GM18505 (cell line): ENCODE data around the gene WNT9B.

Experiments used
- ATAC-seq: cut with Tn5 transposase; IDR thresholded peaks from one replicate; pipeline ENCODE4 v1.9.1; 2021; ENCODE audit not compliant: unreplicated experiment
- POLR2A ChIP-seq: IDR thresholded peaks from 4 replicates; pipeline ENCODE4 v1.6.1; 2011; ENCODE audit warnings: borderline replicate concordance; ENCODE audit not compliant: insufficient read depth, insufficient read length; ENCODE audit errors: extremely low read depth

The WNT9B gene

GRCh38 chr17:46875849-46876352 is 24.5 kb downstream of the WNT9B start:
- ATAC-seq: no peak
- no peak for TF ChIP-seq POLR2A

- no peak for ATAC-seq
- TF ChIP-seq POLR2A: no peak
Measured at GRCh38 chr17:46876353-46876887, 25.0 kb downstream of the WNT9B start.

GRCh38 chr17:46876926-46877325 is 25.5 kb downstream of the WNT9B start:
- no peak for TF ChIP-seq POLR2A
- ATAC-seq: no peak

- ATAC-seq: no peak
- TF ChIP-seq POLR2A: no peak
Measured at GRCh38 chr17:46877466-46877865, 26.1 kb downstream of the WNT9B start.

- TF ChIP-seq POLR2A: no peak
- no peak for ATAC-seq
Measured at GRCh38 chr17:46878055-46878454, 26.7 kb downstream of the WNT9B start.

- no peak for TF ChIP-seq POLR2A
- ATAC-seq: no peak
Measured at GRCh38 chr17:46879101-46879500, 27.7 kb downstream of the WNT9B start.

GRCh38 chr17:46881015-46881414 is 29.6 kb downstream of the WNT9B start:
- no peak for ATAC-seq

GRCh38 chr17:46882666-46883065 is 31.3 kb downstream of the WNT9B start:
- ATAC-seq: no peak
- TF ChIP-seq POLR2A: no peak

More at GRCh38 chr17:46881015-46881414, 29.6 kb downstream of the WNT9B start:
- no peak for TF ChIP-seq POLR2A

- ATAC-seq: no peak
- TF ChIP-seq POLR2A: no peak
Measured at GRCh38 chr17:46883871-46884520, 32.6 kb downstream of the WNT9B start.

GRCh38 chr17:46884552-46884951 is 33.2 kb downstream of the WNT9B start:
- ATAC-seq: no peak
- no peak for TF ChIP-seq POLR2A

GRCh38 chr17:46885415-46886309 is 34.3 kb downstream of the WNT9B start:
- no peak for TF ChIP-seq POLR2A
- ATAC-seq: no peak

GRCh38 chr17:46886310-46886663 is 34.9 kb downstream of the WNT9B start:
- no peak for ATAC-seq
- no peak for TF ChIP-seq POLR2A

GRCh38 chr17:46887717-46888116 is 36.3 kb downstream of the WNT9B start:
- no peak for TF ChIP-seq POLR2A
- ATAC-seq: no peak
